GM19324 (cell line): ENCODE results near the gene MT1F.
"Not testable (repeated sequence)": the region's sequence is repeated elsewhere in the genome, so short reads cannot be mapped to it uniquely, and the experiment has no call there.

Experiments
- ATAC-seq: cut with Tn5 transposase; IDR thresholded peaks from one replicate; pipeline ENCODE4 v1.9.1; 2021; ENCODE audit warnings: mild to moderate bottlenecking, moderate library complexity; ENCODE audit not compliant: unreplicated experiment, low FRiP score

Gene MT1F

DNA sequence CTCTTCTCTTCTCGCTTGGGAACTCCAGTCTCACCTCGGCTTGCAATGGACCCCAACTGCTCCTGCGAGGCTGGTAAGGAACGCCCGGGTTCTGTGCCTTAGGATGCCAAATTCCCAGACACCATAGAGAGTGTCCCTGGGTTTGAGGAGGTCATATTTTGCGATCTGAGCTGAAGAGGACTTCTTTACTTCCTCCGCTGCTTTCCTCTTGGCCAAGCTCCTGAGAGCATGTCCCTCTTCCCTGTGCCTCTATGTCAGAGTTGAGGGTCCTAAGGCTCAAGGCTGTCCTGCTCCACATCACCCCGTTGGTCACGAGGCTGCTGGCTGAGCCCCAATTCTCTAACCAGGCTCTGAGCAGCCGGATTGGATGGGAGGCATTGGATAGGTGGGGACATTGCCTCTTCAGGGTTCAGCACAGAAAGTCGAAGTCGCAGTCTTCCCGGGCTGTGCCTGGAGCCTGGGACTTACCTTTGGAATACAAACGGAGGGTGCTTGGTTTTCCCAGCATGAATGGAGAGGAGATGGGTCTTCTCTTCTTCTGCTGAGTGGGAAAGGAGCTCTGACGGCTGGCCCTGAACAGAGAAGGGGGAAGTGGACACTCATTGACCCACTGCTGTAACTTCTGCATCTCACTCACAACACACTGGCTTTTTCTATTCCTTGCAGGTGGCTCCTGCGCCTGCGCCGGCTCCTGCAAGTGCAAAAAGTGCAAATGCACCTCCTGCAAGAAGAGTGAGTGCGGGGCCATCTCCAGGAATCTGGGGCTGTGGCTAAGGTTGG is 12.3 kb downstream of the MT1F start:
- no peak for ATAC-seq

DNA sequence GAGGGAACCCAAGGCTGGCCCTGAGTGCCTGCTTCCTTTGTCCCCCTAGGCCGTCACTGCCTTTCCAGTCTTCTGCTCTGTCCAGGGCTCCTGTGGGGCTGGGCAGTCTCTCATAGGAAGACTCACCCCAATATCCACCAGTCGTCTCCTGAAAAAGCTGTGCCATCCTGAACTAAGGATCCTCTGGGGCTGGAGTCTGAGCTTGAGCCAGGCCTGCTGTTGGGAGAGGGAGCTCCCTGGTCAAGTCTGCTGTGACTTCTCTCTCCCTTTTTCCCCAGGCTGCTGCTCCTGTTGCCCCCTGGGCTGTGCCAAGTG is 12.8 kb downstream of the MT1F start:
- no peak for ATAC-seq

DNA sequence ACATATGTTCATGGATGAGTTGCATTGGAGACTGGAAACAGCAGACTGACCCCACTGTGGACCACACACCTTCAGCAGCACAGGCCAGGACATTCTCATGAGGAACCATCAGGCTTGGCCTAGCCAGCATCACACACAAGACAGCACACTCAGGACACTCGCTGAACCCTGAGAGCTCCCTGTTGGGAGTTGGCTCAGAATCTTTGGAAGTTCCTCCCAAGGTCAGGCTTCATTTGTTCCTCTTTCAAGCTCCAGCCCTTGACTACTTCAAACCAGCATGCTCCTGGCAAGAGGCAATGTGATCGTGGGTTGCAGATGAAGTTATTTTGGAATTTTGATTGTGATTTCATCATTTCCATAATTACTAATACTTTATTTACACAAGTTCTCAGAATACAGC is 13.9 kb downstream of the MT1F start:
- not testable (repeated sequence) for ATAC-seq

DNA sequence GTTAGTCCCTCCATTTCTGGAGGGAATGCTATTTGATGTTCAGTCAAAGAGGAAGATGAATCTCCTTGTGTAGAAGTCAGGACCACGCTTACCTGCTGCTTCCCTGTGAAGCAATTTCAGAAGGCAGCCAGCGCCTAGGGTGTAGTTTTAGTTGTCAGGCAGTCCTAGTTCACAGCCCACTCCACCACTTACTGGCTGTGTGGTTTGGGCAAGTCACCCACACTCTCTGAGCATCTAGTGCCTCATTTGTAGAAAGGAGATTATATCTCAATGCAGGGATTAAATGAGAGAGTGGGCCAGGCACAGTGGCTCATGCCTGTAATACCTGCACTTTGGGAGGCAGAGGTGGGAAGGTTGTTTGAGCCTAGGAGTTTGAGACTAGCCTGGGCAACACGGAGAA is 14.4 kb downstream of the MT1F start:
- ATAC-seq: not testable (repeated sequence)

DNA sequence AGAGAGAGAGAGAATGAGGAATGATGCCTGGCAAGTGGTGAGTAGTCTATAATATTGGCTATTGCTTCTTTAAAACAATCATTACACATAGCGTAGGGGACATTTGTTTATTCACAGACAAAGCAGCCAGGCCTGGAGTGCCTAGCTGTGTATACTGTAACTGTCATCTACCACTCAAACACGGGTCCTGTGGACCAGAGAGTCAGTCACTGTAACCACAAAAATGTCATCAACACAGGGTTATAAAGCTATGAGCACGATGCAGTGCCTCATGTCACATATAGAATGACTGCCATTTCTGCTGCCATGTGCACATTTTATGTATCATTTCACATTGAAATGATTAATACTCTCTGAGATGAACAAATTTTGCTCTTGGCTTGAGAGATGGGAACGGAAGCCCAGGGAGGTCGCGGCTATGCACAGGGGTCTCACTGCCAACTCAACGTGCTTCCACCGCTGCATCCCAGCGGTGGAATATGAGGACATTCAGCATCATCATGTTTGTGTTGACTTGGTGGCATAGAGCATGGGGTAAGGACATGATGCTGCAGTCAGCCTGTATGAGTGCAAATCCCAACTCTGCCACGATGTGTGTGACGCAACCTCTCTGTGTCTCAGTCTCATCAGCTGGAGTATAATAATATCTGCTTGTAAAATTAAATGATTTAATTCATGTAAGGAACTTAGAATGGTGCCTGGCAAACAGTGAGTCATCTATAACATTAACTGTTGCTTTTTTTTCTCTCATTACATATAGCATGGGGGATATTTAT is 15.2 kb downstream of the MT1F start:
- no peak for ATAC-seq

DNA sequence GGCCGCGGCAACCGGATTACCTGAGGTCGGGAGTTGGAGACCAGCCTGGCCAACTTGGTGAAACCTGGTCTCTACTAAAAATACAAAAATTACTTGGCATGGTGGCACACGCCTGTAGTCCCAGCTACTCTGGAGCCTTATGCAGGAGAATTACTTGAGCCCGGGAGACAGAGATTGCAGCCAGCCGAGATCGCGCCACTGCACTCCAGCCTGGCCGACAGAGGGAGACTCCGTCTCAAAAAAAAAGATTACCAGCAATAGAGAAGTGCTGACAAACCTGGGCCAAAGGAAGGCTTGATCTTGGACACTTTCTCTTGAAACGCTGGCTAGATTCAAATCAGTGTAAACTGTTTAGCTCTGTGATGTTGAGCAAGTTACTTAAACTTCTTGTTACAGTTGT is 16.2 kb downstream of the MT1F start:
- no peak for ATAC-seq

DNA sequence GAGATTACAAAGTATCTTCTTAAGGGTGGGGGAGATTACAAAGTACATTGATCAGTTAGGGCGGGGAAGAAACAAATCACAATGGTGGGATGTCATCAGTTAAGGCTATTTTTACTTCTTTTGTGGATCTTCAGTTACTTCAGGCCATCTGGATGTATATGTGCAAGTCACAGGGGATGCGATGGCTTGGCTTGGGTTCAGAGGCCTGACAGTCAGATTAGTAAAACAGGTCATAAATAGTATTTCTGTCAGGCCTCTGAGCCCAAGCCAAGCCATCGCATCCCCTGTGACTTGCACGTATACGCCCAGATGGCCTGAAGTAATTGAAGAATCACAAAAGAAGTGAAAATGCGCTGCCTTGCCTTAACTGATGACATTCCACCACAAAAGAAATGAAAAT is 16.8 kb downstream of the MT1F start:
- ATAC-seq: not testable (repeated sequence)

DNA sequence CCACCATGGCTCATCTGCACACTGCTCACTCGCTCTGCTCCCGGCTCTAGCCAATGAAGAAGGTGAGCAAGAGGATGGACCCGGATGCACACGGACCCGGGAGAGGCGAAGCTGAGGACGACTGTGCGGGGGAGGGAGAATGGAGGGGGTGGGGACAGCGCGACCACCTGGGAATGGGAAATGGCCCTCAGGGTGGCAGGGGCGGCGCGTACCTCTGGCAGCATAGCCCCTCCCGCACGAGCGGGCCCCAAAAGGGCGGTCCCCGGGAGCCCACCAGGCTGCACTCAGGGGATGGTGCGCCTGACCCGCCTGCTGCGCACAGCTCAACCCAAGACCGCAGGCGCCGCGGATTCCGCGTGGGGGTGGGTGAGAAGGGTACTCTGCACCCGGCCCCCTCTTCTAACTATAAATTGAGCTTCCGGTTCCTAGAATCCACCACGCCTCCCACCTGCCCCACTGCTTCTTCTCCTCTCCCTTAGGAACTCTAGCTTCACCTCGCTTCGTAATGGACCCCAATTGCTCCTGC is 18.0 kb downstream of the MT1F start:
- ATAC-seq: no peak

DNA sequence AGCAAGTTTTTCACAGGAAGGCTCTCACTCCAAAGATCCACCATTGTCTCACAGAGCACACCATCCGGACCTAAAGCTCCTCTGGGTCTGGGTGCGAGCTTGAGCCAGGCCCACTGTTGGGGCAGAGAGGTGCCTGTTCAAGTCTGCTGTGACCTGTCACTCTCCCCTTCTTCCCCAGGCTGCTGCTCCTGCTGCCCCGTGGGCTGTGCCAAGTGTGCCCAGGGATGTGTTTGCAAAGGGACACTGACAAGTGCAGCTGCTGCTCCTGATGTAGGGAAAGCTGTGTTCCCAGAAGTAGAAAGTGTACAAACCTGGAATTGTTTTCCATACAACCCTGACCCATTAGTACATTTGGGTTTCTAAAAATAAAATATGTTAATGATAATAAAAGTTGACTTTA is 19.7 kb downstream of the MT1F start:
- no peak for ATAC-seq

DNA sequence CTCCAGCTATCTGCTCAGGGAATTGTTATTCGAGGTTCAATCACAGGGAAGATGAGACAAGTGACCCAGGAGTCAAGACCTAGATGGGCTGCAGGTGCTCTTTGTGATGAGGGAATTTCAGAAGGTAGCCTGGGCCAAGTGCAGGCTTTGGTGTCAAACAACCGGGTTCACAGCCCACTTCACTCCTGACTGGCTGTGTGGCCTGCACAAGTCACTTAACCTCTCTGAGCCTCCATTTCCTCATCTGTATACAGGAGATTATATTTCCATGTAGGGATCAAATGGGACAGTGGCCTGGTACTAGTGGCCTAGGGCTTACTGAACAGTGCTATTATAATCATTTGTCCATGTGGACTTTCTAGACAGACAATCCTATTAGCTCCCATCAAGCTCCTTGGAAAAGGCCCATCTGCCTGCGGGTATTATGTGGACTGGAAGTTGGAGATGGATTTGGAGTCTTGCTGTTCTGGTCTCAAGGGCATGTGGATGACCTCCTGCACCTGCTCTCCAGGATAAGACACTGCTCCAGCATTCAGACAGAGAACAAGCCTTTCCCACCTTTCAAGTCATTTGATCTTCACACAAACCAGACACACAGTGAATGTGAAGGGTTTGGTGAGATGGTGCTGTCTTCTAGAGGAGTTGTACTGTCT is 21.4 kb downstream of the MT1F start:
- no peak for ATAC-seq

DNA sequence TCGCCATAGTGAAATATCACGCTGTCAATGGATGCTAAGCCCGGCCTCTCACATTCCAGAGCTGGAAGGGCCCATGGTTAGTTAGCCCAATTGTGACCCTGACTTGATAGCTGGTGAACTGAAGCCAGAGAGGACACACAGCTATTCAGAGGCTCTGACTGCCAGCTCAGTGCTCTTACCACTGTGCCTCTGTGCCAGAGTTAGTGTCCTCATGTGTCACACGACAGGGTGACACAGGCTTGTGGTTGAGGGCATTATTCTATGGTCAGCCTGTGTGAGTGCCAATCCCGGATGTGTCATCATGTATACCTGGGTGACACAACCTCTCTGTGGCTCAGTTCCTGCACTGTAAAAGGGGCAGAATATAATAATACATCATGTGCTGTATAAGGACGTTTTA is 22.1 kb downstream of the MT1F start:
- no peak for ATAC-seq

DNA sequence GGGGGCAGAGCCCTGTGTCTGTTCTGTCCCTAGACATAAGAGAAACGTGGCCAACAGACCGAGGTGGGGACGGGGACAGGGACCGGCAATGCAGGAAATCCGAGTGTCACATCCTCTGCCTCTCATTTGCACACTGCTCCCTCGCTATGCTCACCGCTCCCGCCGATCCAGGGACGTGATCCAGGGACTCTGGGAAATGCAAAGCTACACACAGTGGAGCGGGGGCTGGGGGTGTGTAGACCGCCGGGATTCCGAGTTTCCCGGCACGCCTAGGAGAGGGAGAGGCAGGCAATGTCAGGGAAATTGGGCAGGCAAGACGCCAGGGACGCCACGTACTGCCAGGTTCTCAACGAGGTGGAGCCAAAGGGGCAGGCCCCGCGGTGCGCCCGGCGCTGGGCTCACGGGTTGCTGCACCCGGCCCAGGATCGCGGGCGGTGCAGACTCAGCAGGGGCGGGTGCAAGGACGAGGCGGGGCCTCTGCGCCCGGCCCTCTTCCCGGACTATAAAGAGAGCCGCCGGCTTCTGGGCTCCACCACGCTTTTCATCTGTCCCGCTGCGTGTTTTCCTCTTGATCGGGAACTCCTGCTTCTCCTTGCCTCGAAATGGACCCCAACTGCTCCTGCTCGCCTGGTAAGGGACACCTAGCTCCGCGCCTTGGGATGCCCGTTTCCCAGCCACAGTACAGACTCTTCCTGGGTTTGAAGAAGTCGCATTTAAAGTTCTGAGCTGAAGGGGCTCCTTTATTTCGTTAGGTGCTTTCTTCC is 24.4 kb downstream of the MT1F start, which contains the start of gene MT1X:
Gene MT1X (plus strand): TSS at position 532 of the 764 bp plus-strand sequence. CDS start 71 bp downstream, at position 603.
- ATAC-seq: peak; percentile 98

DNA sequence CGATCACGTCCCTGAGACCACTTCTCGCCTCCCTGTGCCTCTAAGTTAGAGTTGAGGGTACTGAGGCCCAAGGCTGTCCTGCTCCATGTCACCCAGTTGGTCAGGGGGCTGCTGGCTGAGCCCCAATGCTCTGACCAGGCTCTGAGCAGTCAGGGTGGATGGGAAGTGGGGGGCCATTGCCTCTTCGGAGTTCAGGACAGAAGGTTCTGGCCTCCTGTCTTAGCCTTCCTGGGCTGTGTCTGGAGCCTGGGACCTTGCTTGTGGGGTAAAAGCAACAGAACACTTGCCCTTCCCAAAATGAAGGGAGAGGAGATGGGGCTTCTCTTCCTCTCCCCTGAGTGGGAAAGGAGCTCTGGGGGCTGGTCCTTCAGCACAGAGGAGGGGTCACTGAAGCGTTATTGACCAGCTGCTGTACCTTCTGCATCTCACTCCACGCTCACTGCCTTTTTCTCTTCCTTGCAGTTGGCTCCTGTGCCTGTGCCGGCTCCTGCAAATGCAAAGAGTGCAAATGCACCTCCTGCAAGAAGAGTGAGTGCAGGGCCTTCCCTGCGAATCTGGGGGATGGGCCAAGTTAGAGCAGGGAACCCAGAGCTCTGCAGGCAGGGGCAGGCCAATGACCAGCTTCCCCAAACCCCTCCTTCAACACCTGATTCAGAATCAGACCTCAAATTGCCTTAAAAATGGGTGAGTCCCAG is 25.1 kb downstream of the MT1F start:
- ATAC-seq: peak; percentile 3

DNA sequence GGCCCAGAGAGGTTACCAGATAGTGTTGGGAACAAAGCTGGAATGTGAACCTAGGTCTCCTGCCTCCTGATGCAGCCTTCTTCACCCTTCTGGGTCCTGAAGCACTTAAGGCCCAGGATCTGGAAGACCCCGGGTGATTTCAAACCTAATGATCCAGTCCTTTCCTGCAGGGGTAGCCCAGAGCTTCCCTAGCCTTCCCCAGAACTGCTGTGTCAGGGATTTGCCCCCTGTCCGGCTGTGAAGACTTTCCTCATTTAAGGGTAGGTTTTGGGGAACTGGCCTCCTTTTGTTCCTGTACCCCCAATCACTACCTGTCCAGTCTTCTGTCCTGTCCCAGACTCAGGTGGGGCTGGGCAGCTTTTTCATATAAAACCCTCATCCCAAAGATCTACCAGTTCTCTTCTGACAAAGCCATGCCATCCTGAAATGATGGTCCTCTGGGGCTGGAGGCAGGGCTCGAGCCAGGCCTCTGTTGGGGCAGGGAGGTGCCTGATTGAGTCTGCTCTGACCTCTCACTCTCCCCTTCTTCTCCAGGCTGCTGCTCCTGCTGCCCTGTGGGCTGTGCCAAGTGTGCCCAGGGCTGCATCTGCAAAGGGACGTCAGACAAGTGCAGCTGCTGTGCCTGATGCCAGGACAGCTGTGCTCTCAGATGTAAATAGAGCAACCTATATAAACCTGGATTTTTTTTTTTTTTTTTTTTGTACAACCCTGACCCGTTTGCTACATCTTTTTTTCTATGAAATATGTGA is 25.8 kb downstream of the MT1F start:
- ATAC-seq: no peak

DNA sequence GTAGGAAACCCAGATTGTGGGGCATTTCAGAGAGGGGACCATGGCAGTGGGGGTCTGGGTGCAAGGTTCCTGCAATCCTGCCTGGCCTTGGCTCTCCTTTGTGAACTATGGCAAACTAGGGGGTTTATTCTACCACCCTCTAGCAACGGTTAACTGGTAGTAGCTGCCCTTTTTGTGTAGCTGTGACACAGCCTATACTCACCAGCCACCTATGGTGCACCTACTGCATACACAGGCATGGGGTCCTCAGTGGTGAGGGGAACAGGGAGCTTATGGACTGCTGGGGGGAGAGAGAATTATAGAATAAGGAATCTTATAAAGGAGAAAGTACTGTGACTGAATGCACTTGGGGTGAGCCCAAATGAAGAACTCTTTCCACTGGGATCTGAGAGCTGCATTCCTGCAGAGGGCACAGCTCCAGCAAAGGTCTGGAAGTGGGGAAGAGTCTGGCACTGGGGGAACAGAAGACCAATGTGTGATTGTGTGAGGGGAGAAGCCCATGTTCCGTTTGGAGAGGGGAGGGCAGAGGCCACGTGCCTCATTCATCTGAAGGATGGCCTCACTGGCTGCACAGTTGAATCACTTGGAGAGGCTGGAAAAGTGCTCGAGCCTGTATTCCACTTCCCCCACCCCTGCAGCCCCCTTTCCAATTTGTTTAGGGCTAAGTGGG is 26.6 kb downstream of the MT1F start:
- no peak for ATAC-seq

DNA sequence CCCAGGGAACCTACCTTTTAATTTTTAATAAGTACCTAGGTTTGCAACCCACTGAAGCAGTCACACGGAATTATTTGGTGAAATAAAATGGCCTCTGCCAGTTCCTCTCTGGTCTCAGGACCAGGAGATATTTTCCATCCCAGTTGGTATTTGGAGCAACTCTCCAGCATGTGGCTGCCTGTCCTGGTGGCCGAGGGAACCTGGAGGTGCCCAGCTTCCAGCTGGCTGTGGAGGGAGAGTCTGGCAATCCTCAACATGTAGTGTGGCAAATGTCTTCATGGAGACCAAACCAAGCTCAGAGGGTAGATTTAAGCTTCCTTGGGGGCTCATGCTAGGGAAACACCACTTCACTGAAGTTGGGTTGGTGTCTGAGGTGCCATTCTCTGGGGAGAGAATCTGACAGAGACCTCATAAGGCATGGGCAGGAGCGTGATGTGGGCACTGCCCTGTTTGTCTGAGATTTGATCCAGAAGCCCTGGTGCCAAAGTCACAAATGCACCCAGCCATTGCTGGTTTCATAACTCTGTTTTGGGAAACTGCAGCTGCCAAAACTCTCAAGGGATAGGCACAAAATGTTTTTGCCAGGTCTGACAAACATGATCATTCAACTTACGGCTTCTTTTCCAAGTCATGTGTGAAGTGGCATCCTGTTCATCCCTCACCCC is 27.3 kb downstream of the MT1F start:
- ATAC-seq: no peak

DNA sequence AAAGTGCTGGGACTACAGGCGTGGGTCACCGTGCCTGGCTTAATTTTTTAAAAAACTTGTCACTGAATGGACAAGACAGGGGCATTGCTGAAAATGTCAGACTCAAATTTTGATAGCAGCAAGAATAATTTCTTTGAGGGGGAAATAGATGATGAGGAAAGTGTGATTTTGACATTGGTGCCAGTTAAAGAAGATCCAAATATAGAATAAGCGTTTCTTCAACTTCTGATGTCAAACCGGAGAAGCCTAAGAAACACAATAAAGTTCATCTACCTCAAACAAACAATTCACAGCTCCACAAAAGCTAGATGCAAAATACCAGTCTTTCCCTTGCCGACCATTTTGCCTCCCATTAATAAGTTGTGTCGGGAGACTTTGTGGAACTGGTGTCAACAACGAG is 29.0 kb downstream of the MT1F start:
- no peak for ATAC-seq

DNA sequence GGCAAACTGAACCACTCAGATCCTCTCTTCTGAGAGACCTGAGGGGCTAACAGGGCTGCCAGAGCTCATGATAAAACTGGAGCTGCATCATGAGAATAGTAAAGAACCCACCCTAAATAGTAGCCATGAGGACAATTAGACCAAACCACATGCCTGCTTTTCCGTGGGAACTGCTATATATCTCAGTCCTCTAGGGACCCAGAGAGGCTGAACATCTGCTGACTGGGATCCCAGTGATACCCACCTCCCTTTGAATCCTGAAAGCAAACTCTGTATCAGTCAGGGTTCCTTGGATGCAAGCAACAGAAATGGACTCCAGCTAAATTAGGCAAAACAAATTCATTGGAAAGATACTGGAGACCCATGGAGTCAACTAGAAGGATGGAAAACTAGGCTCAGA is 31.0 kb downstream of the MT1F start:
- ATAC-seq: no peak
